SK-N-SH (cell line): ENCODE data around the gene APC2. TPM values are rescaled to one million over a fixed set of nuclear protein-coding genes. Genes with fewer than 3 reads are reported as not detected.

Experiments used
- CTCF ChIA-PET: fragments of 300-600, 350-600 bp; formaldehyde crosslinking; extraction: SDS; loops from one replicate; lab custom pipeline; 2021; lab: Yijun Ruan, JAX
- POLR2A ChIA-PET: fragments of 350-600 bp; sonication (Branson Sonifier 250); formaldehyde crosslinking; extraction: SDS; loops from one replicate; lab custom pipeline; 2020; ENCODE audit warnings: antibody characterized with exemption, inconsistent platforms; lab: Yijun Ruan, JAX
- DNase-seq: peaks from one replicate; pipeline ENCODE4 v3.0.0; 2012
- H2AFZ ChIP-seq: fragments of 200-600 bp; sonication (generic); 2 replicates; pipeline ENCODE4 v1.8.1; 2016; ENCODE audit warnings: antibody characterized with exemption, mild to moderate bottlenecking, low read depth
- H3F3A ChIP-seq: fragments of 200-600 bp; sonication (generic); replicated peaks from 2 replicates; pipeline ENCODE3; 2016; ENCODE audit warnings: antibody characterized with exemption, mild to moderate bottlenecking; ENCODE audit not compliant: insufficient read depth
- H3K27ac ChIP-seq, 2 experiments: fragments of 200-500 bp in 1 of 2; fragments of 200-600 bp in 1 of 2; sonication (Bioruptor generic) in 1 of 2; sonication (generic), shearing (Covaris generic) in 1 of 2; 2 replicates each; pipeline versions ENCODE4 v1.5.1 to v1.6.1; 2014 to 2016; ENCODE audit warnings: low read depth in 2 of 2, inconsistent platforms in 1 of 2, low read length in 1 of 2, mild to moderate bottlenecking in 1 of 2, mixed read lengths in 1 of 2
- H3K27me3 ChIP-seq: fragments of 200-600 bp; sonication (generic), shearing (Covaris generic); 2 replicates; pipeline ENCODE4 v1.6.1; 2016; ENCODE audit warnings: mixed run types; ENCODE audit not compliant: insufficient read depth
- H3K36me3 ChIP-seq, 2 experiments: fragments of 200-500 bp in 1 of 2; fragments of 200-600 bp in 1 of 2; sonication (Bioruptor generic) in 1 of 2; sonication (generic) in 1 of 2; replicated peaks in 1 of 2; 2 replicates each; pipeline versions ENCODE3 to v1.5.1; 2014 to 2016; ENCODE audit warnings: low read length in 1 of 2, mild to moderate bottlenecking in 1 of 2; ENCODE audit not compliant: insufficient read depth in 2 of 2, control insufficient read depth in 1 of 2
- H3K4me1 ChIP-seq, 2 experiments: fragments of 200-500 bp in 1 of 2; fragments of 200-600 bp in 1 of 2; sonication (Bioruptor generic) in 1 of 2; sonication (generic), shearing (Covaris generic) in 1 of 2; 2 replicates each; pipeline versions ENCODE4 v1.5.1 to v1.6.1; 2014 to 2016; ENCODE audit warnings: low read depth in 1 of 2, low read length in 1 of 2, mixed run types in 1 of 2; ENCODE audit not compliant: insufficient read depth in 2 of 2, control insufficient read depth in 1 of 2
- H3K4me2 ChIP-seq: fragments of 200-600 bp; sonication (generic), shearing (Covaris generic); 2 replicates; pipeline ENCODE4 v1.6.1; 2017; ENCODE audit warnings: mixed run types
- H3K4me3 ChIP-seq, 2 experiments: fragments of 200-500 bp in 1 of 2; fragments of 200-600 bp in 1 of 2; sonication (Bioruptor generic) in 1 of 2; sonication (generic), shearing (Covaris generic) in 1 of 2; 2 replicates each; pipeline versions ENCODE4 v1.5.1 to v1.8.1; 2014 to 2016; ENCODE audit warnings: low read depth in 2 of 2, inconsistent platforms in 1 of 2, low read length in 1 of 2, mild to moderate bottlenecking in 1 of 2, mixed read lengths in 1 of 2, moderate library complexity in 1 of 2
- H3K79me2 ChIP-seq: fragments of 200-600 bp; sonication (generic); 2 replicates; pipeline ENCODE4 v1.8.1; 2017; ENCODE audit warnings: mild to moderate bottlenecking; ENCODE audit not compliant: insufficient read depth
- H3K9ac ChIP-seq: fragments of 200-600 bp; sonication (generic); 2 replicates; pipeline ENCODE4 v1.6.1; 2017; ENCODE audit warnings: mixed run types
- H3K9me2 ChIP-seq: fragments of 200-600 bp; sonication (generic); 2 replicates; pipeline ENCODE4 v1.6.1; 2017; ENCODE audit warnings: mixed run types
- H3K9me3 ChIP-seq: fragments of 200-600 bp; sonication (generic); 2 replicates; pipeline ENCODE4 v1.6.1; 2017; ENCODE audit warnings: mixed run types, mild to moderate bottlenecking, moderate library complexity
- H4K20me1 ChIP-seq: fragments of 200-600 bp; sonication (generic); 2 replicates; pipeline ENCODE4 v1.6.1; 2017; ENCODE audit warnings: mild to moderate bottlenecking, mixed run types; ENCODE audit not compliant: insufficient read depth
- CHD2 ChIP-seq: fragments of 150-350 bp; IDR thresholded peaks from 2 replicates; pipeline ENCODE4 v1.6.1; 2018; ENCODE audit warnings: low read length; ENCODE audit not compliant: partially characterized antibody
- ELF1 ChIP-seq: IDR thresholded peaks from 2 replicates; pipeline ENCODE4 v1.4.0; 2012
- EP300 ChIP-seq, 2 experiments: IDR thresholded peaks; 2 replicates each; pipeline versions ENCODE4 v1.4.0 to v1.6.1; 2012; ENCODE audit warnings: borderline replicate concordance in 1 of 2, low read depth in 1 of 2, low read length in 1 of 2
- EZH2phosphoT487 ChIP-seq: fragments of 200-600 bp; sonication (generic); IDR thresholded peaks from 2 replicates; pipeline ENCODE4 v1.6.1; 2017; ENCODE audit warnings: low read depth, mixed run types, mild to moderate bottlenecking, antibody characterized with exemption, moderate library complexity, borderline replicate concordance
- GABPA ChIP-seq: IDR thresholded peaks from 2 replicates; pipeline ENCODE4 v1.4.0; 2012; ENCODE audit warnings: low read depth, mild to moderate bottlenecking
- JUND ChIP-seq: IDR thresholded peaks from 2 replicates; pipeline ENCODE4 v1.4.0; 2012
- MEF2A ChIP-seq: IDR thresholded peaks from 2 replicates; pipeline ENCODE4 v1.4.0; 2012; ENCODE audit warnings: low read depth, borderline replicate concordance
- RAD21 ChIP-seq: IDR thresholded peaks from 2 replicates; pipeline ENCODE4 v1.6.1; 2012; ENCODE audit warnings: mild to moderate bottlenecking, low read length
- RFX5 ChIP-seq: IDR thresholded peaks from 2 replicates; pipeline ENCODE4 v1.6.1; 2012; ENCODE audit warnings: mild to moderate bottlenecking, improper control_type of control experiment, low read length
- TAF1 ChIP-seq: IDR thresholded peaks from 2 replicates; pipeline ENCODE4 v1.6.1; 2012; ENCODE audit warnings: low read depth, mild to moderate bottlenecking, low read length, moderate library complexity, borderline replicate concordance
- TCF12 ChIP-seq: IDR thresholded peaks from 2 replicates; pipeline ENCODE4 v1.4.0; 2012
- TEAD4 ChIP-seq: IDR thresholded peaks from 2 replicates; pipeline ENCODE4 v1.4.0; 2012; ENCODE audit warnings: mild to moderate bottlenecking, borderline replicate concordance; ENCODE audit not compliant: insufficient read depth
- WGBS: methylation state at CpG from one replicate; pipeline ENCODE4 v1.1.6; 2017; ENCODE audit warnings: low lambda C conversion rate; 5-methylcytosine and 5-hydroxymethylcytosine counted together
- polyA plus RNA-seq, 3 experiments: library from polyadenylated mRNA; depleted of rRNA; stranded (reverse); fragments of >200 nt; gene quantifications; 2 replicates each; pipeline ENCODE4 v1.2.3, GENCODE V29; 2012
- TF ChIP-seq, protein P1 (sequence below): fragments of 150-350 bp; IDR thresholded peaks from 2 replicates; pipeline ENCODE4 v1.6.1; 2017; ENCODE audit warnings: antibody characterized with exemption, low read length, low read depth, borderline replicate concordance

Gene APC2
- polyA plus RNA-seq, 1 of the 3 experiments (the other 2 are of a cell fraction): 1.3 TPM

DNA sequence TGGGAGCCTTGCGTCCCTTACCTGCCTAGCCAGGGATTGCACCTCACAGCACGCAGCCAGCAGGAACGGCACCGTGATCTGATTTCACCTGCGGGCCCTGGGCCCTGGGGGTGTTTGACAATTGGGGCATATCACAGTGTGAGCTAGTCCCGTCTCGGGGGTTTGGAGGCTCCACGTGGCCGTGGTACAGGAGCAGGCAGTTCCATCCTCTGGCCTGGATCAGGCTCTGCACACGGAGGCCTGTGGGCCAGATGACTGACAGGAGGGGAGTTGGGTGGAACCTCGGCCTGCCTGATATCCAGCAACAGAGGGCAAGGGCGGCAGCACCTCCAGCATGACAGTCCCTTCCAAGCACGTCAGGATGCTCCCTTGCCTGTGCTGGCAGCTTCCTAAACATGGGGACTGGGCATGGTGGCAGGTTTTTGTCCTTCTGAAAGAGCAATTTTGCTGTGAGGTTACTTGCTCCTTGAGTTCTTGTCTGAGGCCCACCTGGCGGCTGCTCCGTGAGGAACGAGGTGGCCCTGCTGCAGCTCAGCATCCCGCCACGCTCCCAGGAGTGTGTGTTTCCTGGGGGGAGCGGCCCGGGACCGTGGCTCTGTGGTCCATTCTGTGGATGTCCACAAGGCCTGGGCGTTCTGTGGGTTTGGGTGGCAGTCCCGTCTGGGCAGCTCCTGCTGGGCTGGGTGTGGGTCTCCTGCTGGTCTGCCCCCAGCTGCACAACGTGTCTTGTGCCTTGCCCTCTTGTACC is 18.0 kb upstream of the APC2 start:
- no peak overlapping the region for H3K4me3 ChIP-seq
- 0 out of 2 replicates have a peak, but pooled peaks cover 3% of the 10 kb centered on the region for H4K20me1 ChIP-seq
- H3K4me1 ChIP-seq: no peaks in the 10 kb centered on the region
- H3F3A ChIP-seq: peaks cover 8% of the 10 kb centered on the region
- no peak overlapping the region for H2AFZ ChIP-seq
- DNase-seq: no peak
- H3K9me2 ChIP-seq: no peaks in the 10 kb centered on the region
- TF ChIP-seq GABPA (no peak), EP300 (IDR thresholded peaks at IDR 0.05; ENCODE audit: borderline replicate concordance in 1 of 2, low read depth in 1 of 2, low read length in 1 of 2) (no peak), RFX5 (no peak), JUND (no peak), ELF1 (no peak), TCF12 (no peak), RAD21 (no peak), TEAD4 (no peak), TAF1 (no peak), EZH2phosphoT487 (no peak), CHD2 (no peak)
- TF ChIP-seq, all 33 proteins: peak for 0
- no peaks in the 10 kb centered on the region for H3K27me3 ChIP-seq
- peaks cover 0 to 71% of the 10 kb centered on the region in 2 experiments for H3K36me3 ChIP-seq
- no peaks in the 10 kb centered on the region for H3K9me3 ChIP-seq
- no peak overlapping the region for H3K4me2 ChIP-seq
- ChIA-PET CTCF (interaction anchor here (1.0 to 1.6 kb wide), 3 partner anchors 13 to 19 kb away, joined by 3 to 4 read pairs (median 3); no protein-coding TSS in a partner anchor), POLR2A (no interaction called here)
- H3K79me2 ChIP-seq: peaks cover 2% of the 10 kb centered on the region; the same call in 1 of the 2 replicates
- H3K27ac ChIP-seq: no peak overlapping the region
- 100% methylated on average over 10 of the region's 24 CpGs for WGBS
- H3K9ac ChIP-seq: no peak overlapping the region

DNA sequence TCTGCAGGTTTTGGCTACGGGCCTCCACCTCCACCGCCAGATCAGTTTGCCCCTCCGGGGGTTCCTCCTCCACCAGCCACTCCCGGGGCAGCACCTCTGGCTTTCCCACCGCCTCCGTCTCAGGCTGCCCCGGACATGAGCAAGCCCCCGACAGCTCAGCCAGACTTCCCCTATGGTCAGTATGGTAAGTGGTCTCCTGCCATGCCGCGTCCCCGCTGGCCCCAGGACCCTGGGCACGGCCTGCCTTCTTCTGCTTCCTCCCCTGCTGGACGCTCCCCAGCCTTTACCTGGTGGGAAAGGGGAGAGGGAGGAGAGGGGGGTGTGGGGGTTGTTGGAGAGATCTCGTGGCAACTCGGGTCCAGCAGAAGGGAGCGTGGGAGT is 17.4 kb upstream of the APC2 start:
- Histone ChIP-seq H3K9me3 (no peaks in the 10 kb centered on the region), H3K4me2 (no peak overlapping the region), H3K9me2 (no peaks in the 10 kb centered on the region), H3K79me2 (0 out of 2 replicates have a peak, but pooled peaks cover 2% of the 10 kb centered on the region), H3K9ac (no peak overlapping the region), H3F3A (peaks cover 12% of the 10 kb centered on the region), H3K4me1 (no peaks in the 10 kb centered on the region), H3K4me3 (no peak overlapping the region), H4K20me1 (no peaks in the 10 kb centered on the region), H3K36me3 (peaks cover 0 to 65% of the 10 kb centered on the region in 2 experiments), H2AFZ (no peak overlapping the region), H3K27ac (no peak overlapping the region), H3K27me3 (no peaks in the 10 kb centered on the region)
- WGBS: 98% methylated on average over 13 of the region's 16 CpGs
- TF ChIP-seq, protein P1, sequence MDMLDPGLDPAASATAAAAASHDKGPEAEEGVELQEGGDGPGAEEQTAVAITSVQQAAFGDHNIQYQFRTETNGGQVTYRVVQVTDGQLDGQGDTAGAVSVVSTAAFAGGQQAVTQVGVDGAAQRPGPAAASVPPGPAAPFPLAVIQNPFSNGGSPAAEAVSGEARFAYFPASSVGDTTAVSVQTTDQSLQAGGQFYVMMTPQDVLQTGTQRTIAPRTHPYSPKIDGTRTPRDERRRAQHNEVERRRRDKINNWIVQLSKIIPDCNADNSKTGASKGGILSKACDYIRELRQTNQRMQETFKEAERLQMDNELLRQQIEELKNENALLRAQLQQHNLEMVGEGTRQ: no peak
- TF ChIP-seq TCF12: no peak
- TF ChIP-seq RAD21: no peak
- no peak for TF ChIP-seq MEF2A
- CTCF ChIA-PET: interaction anchor here (0.7 to 1.4 kb wide), 3 partner anchors 9 to 19 kb away, joined by 3 to 4 read pairs (median 3); no protein-coding TSS in a partner anchor
- POLR2A ChIA-PET: no interaction called here
- DNase-seq: no peak
